Measurements from ENCODE around the gene HACD1.

The HACD1 gene

DNA sequence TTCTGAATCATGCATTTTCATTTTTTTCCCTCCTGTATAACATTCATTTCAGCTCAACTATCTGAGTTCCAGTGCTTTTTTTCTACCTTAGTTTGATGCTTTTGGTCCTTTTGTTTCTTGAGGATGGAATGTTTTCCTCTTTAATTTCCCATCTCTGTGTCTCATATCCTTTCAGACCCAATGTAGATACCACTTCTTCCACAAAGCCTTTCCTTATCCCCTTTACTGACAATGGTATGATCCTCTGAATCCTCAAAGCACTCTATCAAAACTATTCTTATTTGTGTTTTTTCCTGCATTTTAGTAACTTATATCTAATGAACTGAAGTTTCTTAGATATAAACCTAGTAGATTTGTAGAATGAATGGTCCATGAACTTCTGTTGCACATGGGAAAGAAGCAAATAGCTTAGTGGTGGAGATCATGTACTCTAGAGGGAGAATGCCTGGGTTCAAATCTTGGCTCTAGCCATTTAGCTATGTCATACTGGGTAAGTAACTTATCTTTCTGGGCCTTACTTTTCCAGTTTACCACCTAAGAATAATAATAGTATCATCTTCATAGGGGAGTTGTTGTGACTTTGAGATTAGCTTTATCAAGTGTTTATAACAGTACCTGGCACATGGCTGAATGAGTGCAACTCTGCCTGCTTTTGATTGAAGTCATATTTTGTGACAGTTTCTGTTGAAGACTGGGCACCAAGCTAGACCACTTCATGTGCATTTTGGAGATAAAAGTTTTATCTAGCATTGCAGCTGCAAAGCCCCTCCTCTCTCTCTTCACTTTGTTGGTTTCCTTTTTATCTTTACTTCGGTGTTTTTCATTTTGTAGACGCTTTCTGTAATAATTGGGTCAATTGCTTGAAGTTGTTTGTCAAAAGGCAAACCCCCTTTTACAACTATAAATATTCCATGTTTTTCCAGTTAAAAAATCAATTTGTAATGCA is 45.3 kb upstream of the HACD1 start:
- Histone ChIP-seq H3K9me2 (replicated peaks; ENCODE audit: control insufficient read depth, low read length) (no peaks in the 10 kb centered on the region), H3K27me3 (ENCODE audit: control insufficient read depth, low read length) (no peaks in the 10 kb centered on the region), H3K27ac (ENCODE audit: low read depth, low read length) (no peak overlapping the region), H3K4me2 (ENCODE audit: low read length) (no peak overlapping the region), H3K36me3 (ENCODE audit: control insufficient read depth, low read length) (peaks cover 15% of the 10 kb centered on the region), H3K4me3 (ENCODE audit: low read length) (no peak overlapping the region), H3K4me1 (ENCODE audit: control insufficient read depth, low read length) (peaks cover 3% of the 10 kb centered on the region; the same call in 1 of the 2 replicates), H3K79me2 (ENCODE audit: control insufficient read depth, low read length) (peaks cover 29% of the 10 kb centered on the region), H3K9me3 (ENCODE audit: control insufficient read depth, insufficient read depth, low read length) (no peaks in the 10 kb centered on the region), H4K20me1 (ENCODE audit: control insufficient read depth, insufficient read depth, low read depth, low read length) (no peaks in the 10 kb centered on the region), H3F3A (ENCODE audit: control insufficient read depth, insufficient read depth) (no peaks in the 10 kb centered on the region)
- no peak for TF ChIP-seq EZH2phosphoT487 (IDR thresholded peaks at IDR 0.05; ENCODE audit: borderline replicate concordance, low read length)
- TF ChIP-seq CTCF (IDR thresholded peaks at IDR 0.05; ENCODE audit: low read depth, low read length, poor library complexity, severe bottlenecking) = no peak

DNA sequence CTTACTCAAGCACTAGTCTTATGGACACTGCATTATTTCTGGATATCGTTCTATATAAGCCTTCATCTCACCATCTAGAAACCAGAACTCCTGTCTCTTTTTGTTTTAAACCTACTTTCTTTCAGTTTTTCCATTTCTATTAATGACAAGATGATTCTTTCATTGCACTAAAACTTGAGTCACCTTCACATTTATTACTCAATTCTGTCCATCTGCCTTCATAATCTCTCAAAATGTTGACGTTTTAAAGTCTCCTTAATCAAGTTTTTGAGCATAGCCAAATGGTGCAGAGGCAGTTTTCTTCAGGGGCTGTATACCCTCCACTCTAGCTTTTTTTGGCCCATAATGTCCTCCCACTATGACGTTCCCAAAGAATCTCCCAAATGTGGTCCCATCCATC is 44.3 kb upstream of the HACD1 start:
- Histone ChIP-seq H3K9me2 (replicated peaks; ENCODE audit: control insufficient read depth, low read length) (no peaks in the 10 kb centered on the region), H3F3A (ENCODE audit: control insufficient read depth, insufficient read depth) (no peaks in the 10 kb centered on the region), H3K27ac (ENCODE audit: low read depth, low read length) (no peak overlapping the region), H3K4me1 (ENCODE audit: control insufficient read depth, low read length) (peaks cover 3% of the 10 kb centered on the region; the same call in 1 of the 2 replicates), H3K4me2 (ENCODE audit: low read length) (no peak overlapping the region), H3K79me2 (ENCODE audit: control insufficient read depth, low read length) (peaks cover 39% of the 10 kb centered on the region), H4K20me1 (ENCODE audit: control insufficient read depth, insufficient read depth, low read depth, low read length) (no peaks in the 10 kb centered on the region), H3K36me3 (ENCODE audit: control insufficient read depth, low read length) (peaks cover 15% of the 10 kb centered on the region), H3K4me3 (ENCODE audit: low read length) (no peak overlapping the region), H3K9me3 (ENCODE audit: control insufficient read depth, insufficient read depth, low read length) (no peaks in the 10 kb centered on the region), H3K27me3 (ENCODE audit: control insufficient read depth, low read length) (no peaks in the 10 kb centered on the region)
- no peak for TF ChIP-seq CTCF (IDR thresholded peaks at IDR 0.05; ENCODE audit: low read depth, low read length, poor library complexity, severe bottlenecking)
- no peak for TF ChIP-seq EZH2phosphoT487 (IDR thresholded peaks at IDR 0.05; ENCODE audit: borderline replicate concordance, low read length)

DNA sequence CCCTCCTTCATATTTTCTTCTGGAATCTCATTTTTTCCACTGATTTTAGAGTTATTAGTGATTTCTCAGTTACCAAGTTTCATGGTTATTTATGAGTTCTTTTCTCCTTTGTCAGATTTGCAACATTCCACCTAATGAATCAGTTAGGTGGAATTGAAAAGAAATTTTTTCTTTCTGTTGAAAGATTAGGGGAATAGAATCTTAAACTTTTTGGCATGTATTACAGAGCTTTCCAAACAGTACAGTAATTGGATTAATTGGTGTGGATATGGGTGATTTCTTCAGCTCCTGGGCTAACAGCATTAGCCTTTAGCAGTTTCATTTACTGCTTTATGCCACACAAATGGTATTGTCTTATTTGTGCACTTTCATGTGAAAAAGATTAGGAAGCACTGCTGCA is 43.7 kb upstream of the HACD1 start:
- TF ChIP-seq CTCF (IDR thresholded peaks at IDR 0.05; ENCODE audit: low read depth, low read length, poor library complexity, severe bottlenecking) (no peak), EZH2phosphoT487 (IDR thresholded peaks at IDR 0.05; ENCODE audit: borderline replicate concordance, low read length) (no peak)
- Histone ChIP-seq H3K27me3 (ENCODE audit: control insufficient read depth, low read length) (no peaks in the 10 kb centered on the region), H3K36me3 (ENCODE audit: control insufficient read depth, low read length) (peaks cover 15% of the 10 kb centered on the region), H3K9me3 (ENCODE audit: control insufficient read depth, insufficient read depth, low read length) (no peaks in the 10 kb centered on the region), H3K79me2 (ENCODE audit: control insufficient read depth, low read length) (peaks cover 44% of the 10 kb centered on the region), H3F3A (ENCODE audit: control insufficient read depth, insufficient read depth) (no peaks in the 10 kb centered on the region), H3K4me2 (ENCODE audit: low read length) (no peak overlapping the region), H3K9me2 (replicated peaks; ENCODE audit: control insufficient read depth, low read length) (no peaks in the 10 kb centered on the region), H3K27ac (ENCODE audit: low read depth, low read length) (no peak overlapping the region), H3K4me3 (ENCODE audit: low read length) (no peak overlapping the region), H4K20me1 (ENCODE audit: control insufficient read depth, insufficient read depth, low read depth, low read length) (no peaks in the 10 kb centered on the region), H3K4me1 (ENCODE audit: control insufficient read depth, low read length) (peaks cover 3% of the 10 kb centered on the region; the same call in 1 of the 2 replicates)

Data from DOHH2 (cell line).